GM23248 (cell line): ENCODE results near the gene PLCG1.

Experiments used
- EZH2 ChIP-seq: fragments of 200-600 bp; sonication (generic); IDR thresholded peaks from 2 replicates; pipeline ENCODE4 v1.6.1; 2018; ENCODE audit warnings: antibody characterized with exemption, mild to moderate bottlenecking; ENCODE audit not compliant: insufficient read depth, poor library complexity, severe bottlenecking
- EZH2phosphoT487 ChIP-seq: fragments of 200-600 bp; sonication (generic); IDR thresholded peaks from 2 replicates; pipeline ENCODE4 v1.6.1; 2018; ENCODE audit warnings: antibody characterized with exemption, moderate library complexity, mild to moderate bottlenecking, low read depth; ENCODE audit not compliant: insufficient read depth

GRCh38 chr20:41181567-41181966 is 44.2 kb downstream of the PLCG1 start:
- TF ChIP-seq EZH2 (no peak), EZH2phosphoT487 (no peak)
